NCI-H1694 treated with DMSO at 0.1 percent for 48 hours (cell line): ENCODE data around the gene MECP2.
"Not testable (repeated sequence)": the region's sequence is repeated elsewhere in the genome, so short reads cannot be mapped to it uniquely, and the experiment has no call there.

Experiments used
- DNase-seq: peaks from one replicate; lab custom pipeline; 2025; lab: John Stamatoyannopoulos, UW

MECP2 gene

GRCh38 chrX:154017766-154018517, 79.6 kb downstream of the MECP2 start:
- no peak for DNase-seq

GRCh38 chrX:154016366-154017076, 81.0 kb downstream of the MECP2 start:
- DNase-seq: no peak

- no peak for DNase-seq
Measured at GRCh38 chrX:154015581-154016264, 81.8 kb downstream of the MECP2 start.

- DNase-seq: no peak
Measured at GRCh38 chrX:154014429-154015380, 82.8 kb downstream of the MECP2 start.

- DNase-seq: peak; percentile 48
Measured at GRCh38 chrX:154013614-154014360, 83.7 kb downstream of the MECP2 start.

- DNase-seq: no peak
Measured at GRCh38 chrX:154013001-154013421, 84.5 kb downstream of the MECP2 start.

GRCh38 chrX:154012336-154012991, 85.1 kb downstream of the MECP2 start:
- DNase-seq: no peak

- DNase-seq: no peak
Measured at GRCh38 chrX:154011376-154012335, 85.9 kb downstream of the MECP2 start.

GRCh38 chrX:154010330-154011087, 87.0 kb downstream of the MECP2 start:
- no peak for DNase-seq

- no peak for DNase-seq
Measured at GRCh38 chrX:154008521-154008920, 89.0 kb downstream of the MECP2 start.

GRCh38 chrX:154006947-154007346, 90.6 kb downstream of the MECP2 start:
- DNase-seq: no peak

GRCh38 chrX:154004315-154004714, 93.2 kb downstream of the MECP2 start:
- no peak for DNase-seq

GRCh38 chrX:154002215-154002719, 95.2 kb downstream of the MECP2 start:
- DNase-seq: no peak

GRCh38 chrX:154000051-154000450, 97.5 kb downstream of the MECP2 start:
- peak; percentile 17 for DNase-seq

- DNase-seq: no peak
Measured at GRCh38 chrX:153999359-154000037, 98.0 kb downstream of the MECP2 start.

- DNase-seq: no peak
Measured at GRCh38 chrX:153995504-153995903, 102.0 kb downstream of the MECP2 start.

- not testable (repeated sequence) for DNase-seq
Measured at GRCh38 chrX:153994398-153994797, 103.1 kb downstream of the MECP2 start.

- no peak for DNase-seq
Measured at GRCh38 chrX:153993978-153994377, 103.5 kb downstream of the MECP2 start.
